OCI-LY1 (cell line): Measurements from ENCODE around the gene VPS35L.
"Not testable (repeated sequence)": the region's sequence is repeated elsewhere in the genome, so short reads cannot be mapped to it uniquely, and the experiment has no call there.

ENCODE experiments used
- H2AFZ ChIP-seq: fragments of 200-600 bp; sonication (generic), shearing (Covaris generic); 2 replicates; pipeline ENCODE4 v1.6.0; 2014; ENCODE audit warnings: antibody characterized with exemption, mild to moderate bottlenecking, low read length
- H3F3A ChIP-seq: fragments of 200-600 bp; sonication (generic), shearing (Covaris generic); 2 replicates; pipeline ENCODE4 v1.6.0; 2014; ENCODE audit warnings: mild to moderate bottlenecking, antibody characterized with exemption, low read length, moderate library complexity; ENCODE audit not compliant: insufficient read depth
- H3K27ac ChIP-seq: fragments of 200-600 bp; sonication (generic); 2 replicates; pipeline ENCODE4 v1.5.1; 2014; ENCODE audit warnings: low read length, mixed run types, mild to moderate bottlenecking, low read depth; ENCODE audit not compliant: poor library complexity, severe bottlenecking
- H3K27me3 ChIP-seq: fragments of 200-600 bp; sonication (generic); 2 replicates; pipeline ENCODE4 v1.6.0; 2014; ENCODE audit warnings: antibody characterized with exemption, mild to moderate bottlenecking, low read length, moderate library complexity; ENCODE audit not compliant: insufficient read depth
- H3K36me3 ChIP-seq: fragments of 200-600 bp; sonication (generic); 2 replicates; pipeline ENCODE4 v1.6.1; 2014; ENCODE audit warnings: mild to moderate bottlenecking, antibody characterized with exemption, low read length, moderate library complexity, mixed read lengths; ENCODE audit not compliant: insufficient read depth
- H3K4me1 ChIP-seq: fragments of 200-600 bp; sonication (generic); 2 replicates; pipeline ENCODE4 v1.5.1; 2014; ENCODE audit warnings: mild to moderate bottlenecking, low read length, moderate library complexity; ENCODE audit not compliant: insufficient read depth, severe bottlenecking
- H3K4me2 ChIP-seq: fragments of 200-600 bp; sonication (generic), shearing (Covaris generic); 2 replicates; pipeline ENCODE4 v1.6.1; 2014; ENCODE audit warnings: low read length
- H3K4me3 ChIP-seq: fragments of 200-600 bp; sonication (generic); 2 replicates; pipeline ENCODE4 v1.5.1; 2014; ENCODE audit warnings: low read length, low read depth, mild to moderate bottlenecking, mixed read lengths; ENCODE audit not compliant: poor library complexity, severe bottlenecking
- H3K79me2 ChIP-seq: fragments of 200-600 bp; shearing (Covaris generic); 2 replicates; pipeline ENCODE4 v1.6.1; 2016; ENCODE audit warnings: mixed run types, low read length, mixed read lengths; ENCODE audit not compliant: insufficient read depth
- H3K9ac ChIP-seq: fragments of 200-600 bp; sonication (generic), shearing (Covaris generic); 2 replicates; pipeline ENCODE4 v1.6.1; 2014; ENCODE audit warnings: mild to moderate bottlenecking, low read length, mixed read lengths
- H3K9me2 ChIP-seq: fragments of 200-600 bp; sonication (generic), shearing (Covaris generic); 2 replicates; pipeline ENCODE4 v1.6.1; 2014; ENCODE audit warnings: low read depth, mild to moderate bottlenecking, low read length, mixed read lengths
- H3K9me3 ChIP-seq: fragments of 200-600 bp; shearing (Covaris generic); 2 replicates; pipeline ENCODE4 v1.6.1; 2014; ENCODE audit warnings: low read length, mixed read lengths
- H4K20me1 ChIP-seq: fragments of 200-600 bp; sonication (generic), shearing (Covaris generic); 2 replicates; pipeline ENCODE4 v1.6.0; 2016; ENCODE audit warnings: mild to moderate bottlenecking, low read length; ENCODE audit not compliant: insufficient read depth
- CTCF ChIP-seq: fragments of 200-600 bp; sonication (generic), shearing (Covaris generic); IDR thresholded peaks from 2 replicates; pipeline ENCODE4 v1.5.1; 2017; ENCODE audit warnings: mild to moderate bottlenecking, antibody characterized with exemption, low read length, moderate library complexity, mixed read lengths
- EZH2 ChIP-seq: fragments of 200-600 bp; sonication (generic), shearing (Covaris generic); IDR thresholded peaks from 2 replicates; pipeline ENCODE4 v1.8.0; 2017; ENCODE audit warnings: borderline replicate concordance, mixed run types, mild to moderate bottlenecking, antibody characterized with exemption, low read length, moderate library complexity, mixed read lengths

The VPS35L gene

GRCh38 chr16:19662351-19662750 is 106.8 kb downstream of the VPS35L start:
- no peak overlapping the region for H3K27ac ChIP-seq
- H3K27me3 ChIP-seq, result no peaks in the 10 kb centered on the region
- no peaks in the 10 kb centered on the region for H3F3A ChIP-seq
- no peak overlapping the region for H3K4me2 ChIP-seq
- no peaks in the 10 kb centered on the region for H3K9me3 ChIP-seq
- no peak overlapping the region for H2AFZ ChIP-seq
- H3K36me3 ChIP-seq, result peaks cover 23% of the 10 kb centered on the region
- no peaks in the 10 kb centered on the region for H3K9me2 ChIP-seq
- no peak overlapping the region for H3K4me3 ChIP-seq
- H4K20me1 ChIP-seq, result no peaks in the 10 kb centered on the region
- no peaks in the 10 kb centered on the region for H3K4me1 ChIP-seq
- TF ChIP-seq CTCF (no peak), EZH2 (no peak)
- no peaks in the 10 kb centered on the region for H3K79me2 ChIP-seq
- H3K9ac ChIP-seq, result no peak overlapping the region

- no peak overlapping the region for H2AFZ ChIP-seq
- no peaks in the 10 kb centered on the region for H3K4me1 ChIP-seq
- H3K27me3 ChIP-seq, result no peaks in the 10 kb centered on the region
- H3K36me3 ChIP-seq, result peaks cover 30% of the 10 kb centered on the region
- no peak overlapping the region for H3K9ac ChIP-seq
- no peak overlapping the region for H3K4me3 ChIP-seq
- no peaks in the 10 kb centered on the region for H3F3A ChIP-seq
- no peak overlapping the region for H3K4me2 ChIP-seq
- no peak overlapping the region for H3K27ac ChIP-seq
- no peaks in the 10 kb centered on the region for H4K20me1 ChIP-seq
- no peaks in the 10 kb centered on the region for H3K79me2 ChIP-seq
- no peaks in the 10 kb centered on the region for H3K9me2 ChIP-seq
- no peak for TF ChIP-seq CTCF
- TF ChIP-seq EZH2, result no peak
- no peaks in the 10 kb centered on the region for H3K9me3 ChIP-seq
These were observed 108.7 kb downstream of the VPS35L start for GRCh38 chr16:19664166-19664565.

GRCh38 chr16:19665313-19665712 is 109.8 kb downstream of the VPS35L start:
- H3K4me1 ChIP-seq, H2AFZ ChIP-seq, H3K27ac ChIP-seq, H3K4me3 ChIP-seq, H3K4me2 ChIP-seq, H3K27me3 ChIP-seq, H3K79me2 ChIP-seq, H4K20me1 ChIP-seq, H3F3A ChIP-seq, H3K9me2 ChIP-seq, H3K9ac ChIP-seq, H3K9me3 ChIP-seq: not testable (repeated sequence)
- H3K36me3 ChIP-seq, result peaks cover 27% of the 10 kb centered on the region

GRCh38 chr16:19666477-19666876 is 111.0 kb downstream of the VPS35L start:
- TF ChIP-seq CTCF, result no peak
- no peak for TF ChIP-seq EZH2
- no peaks in the 10 kb centered on the region for H3F3A ChIP-seq
- no peaks in the 10 kb centered on the region for H3K79me2 ChIP-seq
- no peak overlapping the region for H3K27ac ChIP-seq
- H3K4me2 ChIP-seq, result no peak overlapping the region
- H3K27me3 ChIP-seq, result no peaks in the 10 kb centered on the region
- no peaks in the 10 kb centered on the region for H3K9me3 ChIP-seq
- H2AFZ ChIP-seq, result no peak overlapping the region
- no peaks in the 10 kb centered on the region for H3K9me2 ChIP-seq
- H3K4me3 ChIP-seq, result no peak overlapping the region
- H3K9ac ChIP-seq, result no peak overlapping the region
- H3K4me1 ChIP-seq, result no peaks in the 10 kb centered on the region
- H4K20me1 ChIP-seq, result no peaks in the 10 kb centered on the region
- H3K36me3 ChIP-seq, result peaks cover 29% of the 10 kb centered on the region
